ENCODE data around the gene SMAP2.

DNA sequence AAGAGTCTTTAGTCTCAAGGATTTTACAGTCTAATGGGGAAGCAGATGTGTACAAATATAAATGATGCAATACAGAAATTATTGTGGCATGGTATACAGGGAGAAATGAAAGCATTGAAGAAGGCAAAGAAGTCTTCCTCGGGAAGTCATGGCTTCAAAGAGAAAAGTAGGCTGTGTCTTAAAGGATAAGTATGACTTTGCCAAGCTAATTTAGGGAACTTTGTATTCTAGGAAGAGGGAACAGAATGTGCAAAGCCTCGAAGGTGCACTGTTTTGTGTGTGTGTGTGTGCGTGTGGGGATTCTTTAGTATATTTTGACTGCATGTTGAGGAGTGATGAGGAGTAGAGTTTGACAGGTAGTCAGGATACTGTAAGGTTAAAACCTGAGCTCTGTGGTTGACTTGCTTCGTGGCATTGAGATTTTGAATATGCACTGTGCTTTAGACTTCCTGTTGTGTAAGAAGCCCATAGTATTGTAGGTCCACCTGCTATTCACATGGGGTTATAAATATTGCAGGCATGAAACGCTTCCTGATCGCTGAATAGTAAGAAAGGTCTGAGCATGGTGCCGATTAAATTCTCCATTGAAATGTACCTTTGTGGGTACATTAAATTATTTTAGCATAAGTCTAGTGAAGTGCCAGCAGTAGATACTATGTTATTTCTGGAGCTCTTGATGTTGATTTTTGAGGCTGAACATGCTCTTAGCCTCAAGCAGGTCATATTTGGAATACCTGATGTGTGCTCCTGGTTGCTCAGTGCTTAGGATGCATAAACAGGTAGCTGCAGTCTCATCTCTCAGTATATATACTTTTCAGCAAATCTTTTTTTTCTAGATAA lies 8.0 kb downstream of the SMAP2 start:
- TF ChIP-seq KLF7 (tag by site-specific recombination; IDR thresholded peaks at IDR 0.05; ENCODE audit: borderline replicate concordance) (no peak), MZF1 (tag by site-specific recombination; IDR thresholded peaks at IDR 0.05; ENCODE audit: borderline replicate concordance) (no peak)
- TF ChIP-seq, protein P1, sequence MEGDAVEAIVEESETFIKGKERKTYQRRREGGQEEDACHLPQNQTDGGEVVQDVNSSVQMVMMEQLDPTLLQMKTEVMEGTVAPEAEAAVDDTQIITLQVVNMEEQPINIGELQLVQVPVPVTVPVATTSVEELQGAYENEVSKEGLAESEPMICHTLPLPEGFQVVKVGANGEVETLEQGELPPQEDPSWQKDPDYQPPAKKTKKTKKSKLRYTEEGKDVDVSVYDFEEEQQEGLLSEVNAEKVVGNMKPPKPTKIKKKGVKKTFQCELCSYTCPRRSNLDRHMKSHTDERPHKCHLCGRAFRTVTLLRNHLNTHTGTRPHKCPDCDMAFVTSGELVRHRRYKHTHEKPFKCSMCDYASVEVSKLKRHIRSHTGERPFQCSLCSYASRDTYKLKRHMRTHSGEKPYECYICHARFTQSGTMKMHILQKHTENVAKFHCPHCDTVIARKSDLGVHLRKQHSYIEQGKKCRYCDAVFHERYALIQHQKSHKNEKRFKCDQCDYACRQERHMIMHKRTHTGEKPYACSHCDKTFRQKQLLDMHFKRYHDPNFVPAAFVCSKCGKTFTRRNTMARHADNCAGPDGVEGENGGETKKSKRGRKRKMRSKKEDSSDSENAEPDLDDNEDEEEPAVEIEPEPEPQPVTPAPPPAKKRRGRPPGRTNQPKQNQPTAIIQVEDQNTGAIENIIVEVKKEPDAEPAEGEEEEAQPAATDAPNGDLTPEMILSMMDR (tag by site-specific recombination; IDR thresholded peaks at IDR 0.05), result no peak
- TF ChIP-seq, protein P2, sequence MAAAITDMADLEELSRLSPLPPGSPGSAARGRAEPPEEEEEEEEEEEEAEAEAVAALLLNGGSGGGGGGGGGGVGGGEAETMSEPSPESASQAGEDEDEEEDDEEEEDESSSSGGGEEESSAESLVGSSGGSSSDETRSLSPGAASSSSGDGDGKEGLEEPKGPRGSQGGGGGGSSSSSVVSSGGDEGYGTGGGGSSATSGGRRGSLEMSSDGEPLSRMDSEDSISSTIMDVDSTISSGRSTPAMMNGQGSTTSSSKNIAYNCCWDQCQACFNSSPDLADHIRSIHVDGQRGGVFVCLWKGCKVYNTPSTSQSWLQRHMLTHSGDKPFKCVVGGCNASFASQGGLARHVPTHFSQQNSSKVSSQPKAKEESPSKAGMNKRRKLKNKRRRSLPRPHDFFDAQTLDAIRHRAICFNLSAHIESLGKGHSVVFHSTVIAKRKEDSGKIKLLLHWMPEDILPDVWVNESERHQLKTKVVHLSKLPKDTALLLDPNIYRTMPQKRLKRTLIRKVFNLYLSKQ (tag by site-specific recombination; IDR thresholded peaks at IDR 0.05; ENCODE audit: borderline replicate concordance), result no peak
